K562 (cell line): ENCODE measurements around the gene TTC9C. TPM values are rescaled to one million over a fixed set of nuclear protein-coding genes. Genes with fewer than 3 reads are reported as not detected.

Source experiments
- ATAC-seq: fragments of 200-7000 bp; cut with Tn5 transposase; 3 replicates; pipeline ENCODE4 v1.9.1; 2020; ENCODE audit warnings: moderate library complexity
- BruUV-seq: library from RNA; stranded (reverse); fragments of 400-500 nt; replicated peaks from 2 replicates; lab custom pipeline; 2021; lab: Mats Ljungman, UMichigan
- CTCF ChIA-PET: fragments of 300-600 bp; formaldehyde crosslinking; extraction: SDS; loops from one replicate; lab custom pipeline; 2021; ENCODE audit warnings: low intra/inter-chr PET ratio; lab: Yijun Ruan, JAX
- POLR2A ChIA-PET: fragments of 300-600, 350-650 bp; sonication (Branson Sonifier 250); formaldehyde crosslinking; extraction: SDS; loops from one replicate; lab custom pipeline; 2021; ENCODE audit warnings: antibody characterized with exemption, inconsistent platforms; lab: Yijun Ruan, JAX
- DNase-seq, 4 experiments: peaks; one replicate each; pipeline versions ENCODE4 v3.0.0 to v3.0.0-alpha.2; 2011 to 2018; ENCODE audit warnings: low spot score in 3 of 4, mixed read lengths in 3 of 4; ENCODE audit errors: extremely low read depth in 1 of 4
- FAIRE-seq: peaks from 2 replicates; lab custom pipeline; 2011; peaks lifted over from hg19 to GRCh38; lab: Jason Lieb, UNC
- H2AFZ ChIP-seq: 2 replicates; pipeline ENCODE4 v1.6.0; 2011; ENCODE audit warnings: low read depth, low read length, control low read depth, inconsistent platforms
- H3K27ac ChIP-seq: fragments of 200-600 bp; 3 replicates; pipeline ENCODE4 v1.8.0; 2011; ENCODE audit warnings: low read depth, mild to moderate bottlenecking, control low read depth, inconsistent platforms, low read length, moderate library complexity, mixed read lengths; ENCODE audit errors: extremely low read depth
- H3K27me3 ChIP-seq, 2 experiments: fragments of 300-600 bp in 1 of 2; 2 replicates in 1 of 2; 3 replicates in 1 of 2; pipeline versions ENCODE4 v1.6.0 to v1.8.0; 2011; ENCODE audit warnings: inconsistent platforms in 2 of 2, low read length in 2 of 2, mild to moderate bottlenecking in 1 of 2, mixed read lengths in 1 of 2, moderate library complexity in 1 of 2; ENCODE audit not compliant: control insufficient read depth in 2 of 2, insufficient read depth in 2 of 2
- H3K36me3 ChIP-seq: fragments of 300-600 bp; 3 replicates; pipeline ENCODE4 v1.8.0; 2011; ENCODE audit warnings: mild to moderate bottlenecking, low read length, inconsistent platforms; ENCODE audit not compliant: control insufficient read depth, insufficient read depth
- H3K4me1 ChIP-seq, 2 experiments: fragments of 200-600 bp in 1 of 2; replicated peaks in 1 of 2; 2 replicates in 1 of 2; 3 replicates in 1 of 2; pipeline versions ENCODE4 v1.5.1 to v1.8.0; 2011; ENCODE audit warnings: inconsistent platforms in 2 of 2, low read length in 2 of 2, mild to moderate bottlenecking in 1 of 2, mixed read lengths in 1 of 2, moderate library complexity in 1 of 2; ENCODE audit not compliant: control insufficient read depth in 2 of 2, insufficient read depth in 2 of 2
- H3K4me2 ChIP-seq: 2 replicates; pipeline ENCODE4 v1.6.1; 2011; ENCODE audit warnings: low read length, control low read depth, inconsistent platforms, mixed read lengths; ENCODE audit not compliant: insufficient read depth
- H3K4me3 ChIP-seq: fragments of 200-600 bp; sonication (generic), shearing (Covaris generic); 2 replicates; pipeline ENCODE4 v1.5.1; 2016; ENCODE audit warnings: control low read depth, inconsistent platforms
- H3K79me2 ChIP-seq: fragments of 200-600 bp; 3 replicates; pipeline ENCODE4 v1.8.0; 2011; ENCODE audit warnings: low read length, inconsistent platforms; ENCODE audit not compliant: control insufficient read depth, insufficient read depth
- H3K9ac ChIP-seq, 2 experiments: 2 replicates each; pipeline versions ENCODE4 v1.6.0 to v1.6.1; 2011; ENCODE audit warnings: low read depth in 2 of 2, low read length in 2 of 2, control low read depth in 1 of 2, inconsistent platforms in 1 of 2, mild to moderate bottlenecking in 1 of 2, mixed read lengths in 1 of 2; ENCODE audit not compliant: insufficient read depth in 1 of 2
- H3K9me1 ChIP-seq: one replicate; pipeline ENCODE4 v1.6.0; 2011; ENCODE audit warnings: inconsistent platforms, mild to moderate bottlenecking, low read length, moderate library complexity; ENCODE audit not compliant: control insufficient read depth, insufficient read depth
- H3K9me3 ChIP-seq: replicated peaks from 2 replicates; pipeline ENCODE4 v1.5.1; 2011; ENCODE audit warnings: low read depth, low read length, inconsistent platforms; ENCODE audit not compliant: control insufficient read depth, insufficient read depth
- H4K20me1 ChIP-seq: replicated peaks from 2 replicates; pipeline ENCODE4 v1.6.1; 2011; ENCODE audit warnings: low read length, inconsistent platforms, mixed read lengths; ENCODE audit not compliant: control insufficient read depth, insufficient read depth
- CHD2 ChIP-seq: IDR thresholded peaks from 2 replicates; pipeline ENCODE4 v1.6.1; 2011; ENCODE audit warnings: low read depth, low read length
- ETS2 ChIP-seq: IDR thresholded peaks from 2 replicates; pipeline ENCODE4 v1.6.1; 2016; ENCODE audit warnings: borderline replicate concordance, missing genetic modification characterization, mild to moderate bottlenecking, moderate library complexity, missing compliant biosample characterization; ENCODE audit not compliant: poor library complexity, severe bottlenecking
- FOXK2 ChIP-seq, 2 experiments: fragments of 450-650 bp; IDR thresholded peaks in 1 of 2; conservative IDR thresholded peaks in 1 of 2; 2 replicates each; pipeline ENCODE4 v1.6.1; 2016; ENCODE audit warnings: low read depth in 2 of 2, mild to moderate bottlenecking in 1 of 2
- HDGF ChIP-seq: fragments of 450-650 bp; IDR thresholded peaks from 2 replicates; pipeline ENCODE4 v1.6.1; 2016
- MTA2 ChIP-seq: fragments of 450-650 bp; IDR thresholded peaks from 2 replicates; pipeline ENCODE4 v1.6.1; 2016; ENCODE audit warnings: low read depth
- NFIX ChIP-seq: fragments of 250-450 bp; sonication (Bioruptor Pico); IDR thresholded peaks from 2 replicates; pipeline ENCODE4 v1.4.0; 2020; ENCODE audit warnings: low read depth, mild to moderate bottlenecking, moderate library complexity
- NONO ChIP-seq, 2 experiments: fragments of 200-400 bp in 1 of 2; fragments of 450-650 bp in 1 of 2; formaldehyde crosslinking in 1 of 2; IDR thresholded peaks; 2 replicates each; pipeline ENCODE4 v1.6.1; 2017; ENCODE audit warnings: low read depth in 2 of 2, mild to moderate bottlenecking in 2 of 2, moderate library complexity in 2 of 2, low read length in 1 of 2
- POLR2AphosphoS2 ChIP-seq: IDR thresholded peaks from 2 replicates; pipeline ENCODE4 v1.6.1; 2012; ENCODE audit warnings: low read length, improper control_type of control experiment
- PRDM10 ChIP-seq: fragments of 450-650 bp; IDR thresholded peaks from 2 replicates; pipeline ENCODE4 v1.6.1; 2018; ENCODE audit not compliant: partially characterized antibody
- SPI1 ChIP-seq: IDR thresholded peaks from 2 replicates; pipeline ENCODE4 v1.6.1; 2011; ENCODE audit warnings: low read depth, low read length, control low read depth, borderline replicate concordance
- TBP ChIP-seq: optimal IDR thresholded peaks from 2 replicates; pipeline ENCODE3; 2011; ENCODE audit warnings: low read depth, low read length, improper control_type of control experiment
- ZC3H8 ChIP-seq: fragments of 450-650 bp; IDR thresholded peaks from 2 replicates; pipeline ENCODE4 v1.6.1; 2017
- ZNF263 ChIP-seq: sonication (generic); formaldehyde crosslinking; IDR thresholded peaks from 2 replicates; pipeline ENCODE4 v1.8.0; 2022; ENCODE audit warnings: mild to moderate bottlenecking, missing genetic modification reagents, borderline replicate concordance
- ZNF431 ChIP-seq: sonication (generic); formaldehyde crosslinking; IDR thresholded peaks from 2 replicates; pipeline ENCODE4 v1.8.0; 2022; ENCODE audit warnings: mild to moderate bottlenecking, missing genetic modification reagents
- ZNF583 ChIP-seq: fragments of 250-450 bp; sonication (Bioruptor Pico); IDR thresholded peaks from 2 replicates; pipeline ENCODE4 v1.4.0; 2020
- ZNF639 ChIP-seq, 2 experiments: fragments of 200-800 bp in 1 of 2; sonication (Bioruptor generic) in 1 of 2; sonication (generic) in 1 of 2; formaldehyde crosslinking in 1 of 2; IDR thresholded peaks in 1 of 2; conservative IDR thresholded peaks in 1 of 2; 2 replicates each; pipeline versions ENCODE4 v1.5.0 to v1.6.1; 2016 to 2020; ENCODE audit warnings: missing compliant biosample characterization in 1 of 2, missing genetic modification characterization in 1 of 2, missing genetic modification reagents in 1 of 2
- WGBS: fragments of 100-300 bp; shearing (Covaris generic); methylation state at CpG from one replicate; pipeline ENCODE4 v1.1.6; 2016; ENCODE audit warnings: low coverage, mixed read lengths; ENCODE audit not compliant: insufficient coverage; ENCODE audit errors: missing lambda C conversion rate; 5-methylcytosine and 5-hydroxymethylcytosine counted together
- in situ Hi-C: fragments of 300-500 bp; cut with MboI; formaldehyde crosslinking; loops from 4 replicates; pipeline ENCODE4 v1.15.0; 2018; ENCODE audit warnings: inconsistent platforms, mixed read lengths
- intact Hi-C: fragments of 100-400 bp; cut with micrococcal nuclease; formaldehyde crosslinking; loops from 2 replicates; pipeline ENCODE4 v1.14.2; 2022
- polyA plus RNA-seq, 8 experiments: library from polyadenylated mRNA; depleted of rRNA in 4 of 8; stranded (reverse) in 5 of 8; unstranded in 3 of 8; fragments of >200 nt; fragmentation: Nextera tagmentation in 2 of 8; fragmentation: Illumina TruSeq in 1 of 8; extraction: Ambion mirVana in 2 of 8; extraction: Trizol in 1 of 8; gene quantifications; 2 replicates each; pipeline versions ENCODE4 v1.2.1 to v1.2.3, GENCODE V29; 2011 to 2014; ENCODE audit warnings: inconsistent platforms in 1 of 8, missing spikeins in 1 of 8
- total RNA-seq, 7 experiments: library from RNA; depleted of rRNA in 6 of 7; stranded (reverse); fragments of >200 nt in 6 of 7; fragmentation: Illumina TruSeq in 2 of 7; extraction: Trizol in 2 of 7; gene quantifications; 2 replicates each; pipeline versions ENCODE4 v1.2.1 to v1.2.3, GENCODE V29; 2011 to 2021; ENCODE audit warnings: low replicate concordance in 1 of 7

The TTC9C gene
- total and polyA plus RNA-seq, 9 of the 15 experiments (the other 6 are each of a cell fraction or from before 2014, with no cell fraction given), result 32.8 to 59.0 (median 37.1) TPM

GRCh38 chr11:62707277-62707861 is 20.9 kb upstream of the TTC9C start, which contains the start of the genes BSCL2 and GNG3:
Gene BSCL2, minus strand, starts transcription at chr11:62707424. Its CDS starts 229 bp downstream, at chr11:62707195.
Gene GNG3, plus strand, starts transcription at chr11:62707676. Its CDS starts 620 bp downstream, at chr11:62708296.
- Histone ChIP-seq H3K27ac (peak within 1 kb of the TSS; percentile 57), H3K27me3 (no peaks in the 10 kb centered on the region), H3K9me3 (no peaks in the 10 kb centered on the region), H3K9me1 (peaks cover 2% of the 10 kb centered on the region), H3K4me2 (peak within 1 kb of the TSS; percentile 78), H4K20me1 (peaks cover 3% of the 10 kb centered on the region; the same call in 1 of the 2 replicates), H3K4me3 (peak within 1 kb of the TSS; percentile 72), H2AFZ (peak within 1 kb of the TSS; percentile 23), H3K4me1 (peaks cover 29 to 42% of the 10 kb centered on the region in 2 experiments), H3K9ac (peak within 1 kb of the TSS; percentile 7 to 89; a peak in 2 of 4 replicates), H3K79me2 (peaks cover 14% of the 10 kb centered on the region), H3K36me3 (peaks cover 68% of the 10 kb centered on the region)
- FAIRE-seq (peak; percentile 78), ATAC-seq (peak; percentile 53), DNase-seq (peak; percentile 67 to 77 (median 70))
- no TSS peak for BruUV-seq
- intact Hi-C loops (loop anchor here (2.0 to 5.0 kb wide), 2 partner anchors 19 to 310 kb away; partner anchors contain the start of gene HNRNPUL2), in situ Hi-C loops (no loop called here)
- 50% methylated on average over 10 of the region's 10 CpGs for WGBS
- POLR2A ChIA-PET, result interaction anchor here (0.9 to 4.1 kb wide), 14 partner anchors 10 to 148 kb away, joined by 3 to 31 read pairs (median 6); partner anchors contain the start of genes C11orf98, CSKMT, HNRNPUL2 and TTC9C
- CTCF ChIA-PET, result no interaction called here
- TF ChIP-seq ZNF263 (CRISPR knock-in tag), result 0 out of 2 replicates have a peak, but pooled peaks have one; percentile 55
- no peak for TF ChIP-seq ZC3H8
- no peak for TF ChIP-seq ZNF583 (CRISPR knock-in tag)
- TF ChIP-seq NONO (IDR thresholded peaks at IDR 0.05; ENCODE audit: low read depth in 2 of 2, low read length in 1 of 2), result peak in 1 of 2 experiments; percentile 97; a peak in 2 of 4 replicates
- peak; percentile 99 for TF ChIP-seq PRDM10
- TF ChIP-seq SPI1, result no peak
- TF ChIP-seq NFIX, result no peak
- peak in 1 of 2 experiments; percentile 96; a peak in 2 of 4 replicates for TF ChIP-seq FOXK2 (conservative IDR thresholded peaks at IDR 0.05 in 1 of 2, IDR thresholded peaks at IDR 0.05 in 1 of 2; ENCODE audit: low read depth in 2 of 2)
- peak; percentile 49; the same call in 1 of the 2 replicates for TF ChIP-seq CHD2
- TF ChIP-seq MTA2, result no peak
- TF ChIP-seq HDGF, result 0 out of 2 replicates have a peak, but pooled peaks have one; percentile 11
- TF ChIP-seq TBP, result peak; percentile 13
- no peak for TF ChIP-seq ZNF431 (CRISPR knock-in tag)
- no peak for TF ChIP-seq ETS2 (tag)
- TF ChIP-seq POLR2AphosphoS2, result peak; percentile 66; the same call in 1 of the 2 replicates
- no peak for TF ChIP-seq ZNF639 (CRISPR knock-in tag; conservative IDR thresholded peaks at IDR 0.05 in 1 of 2, IDR thresholded peaks at IDR 0.05 in 1 of 2)
